Hematopoietic multipotent progenitor cell treated with erythropoietin and hydrocortisone succinate and interleukin-3 and kit ligand, for 15 days (in vitro differentiated cells): ENCODE results near the gene ARL2BP.
"Not testable (repeated sequence)": the region's sequence is repeated elsewhere in the genome, so short reads cannot be mapped to it uniquely, and the experiment has no call there.

Experiments
- DNase-seq: peaks from one replicate; pipeline ENCODE4 v3.0.0-alpha.2; 2015; ENCODE audit warnings: low spot score

Gene ARL2BP

DNA sequence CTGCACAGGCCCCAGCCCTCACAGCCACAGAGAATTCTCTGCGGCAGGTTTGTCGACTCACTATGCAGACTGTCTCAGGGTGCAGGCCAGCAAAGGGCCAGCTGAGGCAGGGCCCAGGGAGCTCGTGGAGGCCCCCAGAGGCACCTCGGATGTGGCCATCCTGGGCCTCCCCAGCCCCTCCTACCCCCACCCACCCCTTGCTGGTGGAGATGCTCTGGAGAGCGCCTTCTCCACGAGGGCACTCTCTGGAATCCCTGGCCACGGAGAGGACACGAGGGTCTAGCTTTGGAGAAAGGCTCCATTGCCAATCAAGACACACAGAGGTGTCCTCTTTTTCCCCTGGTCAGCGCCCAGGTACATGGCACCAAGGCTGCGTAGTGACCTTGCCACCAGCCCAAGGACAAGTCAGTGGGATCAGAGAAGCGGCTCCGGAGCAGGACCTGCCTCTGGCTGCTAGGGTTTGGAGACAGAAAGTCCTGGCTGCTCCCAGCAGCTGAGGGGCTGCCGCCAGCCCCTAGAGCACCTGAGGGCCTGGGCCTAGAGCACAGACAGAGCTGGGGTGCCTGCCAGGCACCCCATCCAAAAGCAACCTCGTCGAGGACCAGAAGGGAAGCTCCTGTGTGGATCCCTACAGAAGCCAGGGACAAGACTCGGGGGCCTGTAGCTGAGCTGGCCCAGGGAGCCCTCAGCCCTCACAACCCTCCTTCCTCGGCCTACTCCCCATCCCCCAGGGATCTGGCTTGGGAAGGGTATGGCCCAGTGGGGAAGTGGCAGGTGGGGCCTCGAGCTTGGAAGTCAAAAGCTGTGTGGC, 18.7 kb downstream of the ARL2BP start:
- DNase-seq: no peak

- no peak for DNase-seq
Measured at GRCh38 chr16:57264381-57264780, 19.3 kb downstream of the ARL2BP start.

DNA sequence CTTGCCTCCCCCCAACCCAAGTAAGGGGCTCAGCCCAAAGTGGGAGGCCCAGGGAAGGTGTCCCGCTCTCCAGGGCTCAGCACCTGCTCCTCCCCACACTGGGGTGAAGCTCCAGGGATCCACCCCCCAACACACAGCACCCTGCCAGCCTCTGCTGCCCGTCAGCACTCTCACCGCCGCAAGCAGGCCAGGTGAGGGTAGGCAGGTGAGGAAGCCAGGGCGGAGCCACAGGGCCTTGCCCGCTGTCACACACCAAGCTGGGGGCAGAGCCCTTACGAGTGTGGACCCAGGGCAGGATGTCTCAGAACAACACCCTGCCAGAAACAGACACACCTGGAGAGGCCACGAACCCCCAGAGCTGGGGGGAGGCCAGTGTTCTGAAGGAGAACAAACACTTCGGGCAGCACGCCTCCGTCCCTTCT, 19.9 kb downstream of the ARL2BP start:
- DNase-seq: no peak

- peak; percentile 61 for DNase-seq
Measured at GRCh38 chr16:57265850-57266530, 20.9 kb downstream of the ARL2BP start.

DNA sequence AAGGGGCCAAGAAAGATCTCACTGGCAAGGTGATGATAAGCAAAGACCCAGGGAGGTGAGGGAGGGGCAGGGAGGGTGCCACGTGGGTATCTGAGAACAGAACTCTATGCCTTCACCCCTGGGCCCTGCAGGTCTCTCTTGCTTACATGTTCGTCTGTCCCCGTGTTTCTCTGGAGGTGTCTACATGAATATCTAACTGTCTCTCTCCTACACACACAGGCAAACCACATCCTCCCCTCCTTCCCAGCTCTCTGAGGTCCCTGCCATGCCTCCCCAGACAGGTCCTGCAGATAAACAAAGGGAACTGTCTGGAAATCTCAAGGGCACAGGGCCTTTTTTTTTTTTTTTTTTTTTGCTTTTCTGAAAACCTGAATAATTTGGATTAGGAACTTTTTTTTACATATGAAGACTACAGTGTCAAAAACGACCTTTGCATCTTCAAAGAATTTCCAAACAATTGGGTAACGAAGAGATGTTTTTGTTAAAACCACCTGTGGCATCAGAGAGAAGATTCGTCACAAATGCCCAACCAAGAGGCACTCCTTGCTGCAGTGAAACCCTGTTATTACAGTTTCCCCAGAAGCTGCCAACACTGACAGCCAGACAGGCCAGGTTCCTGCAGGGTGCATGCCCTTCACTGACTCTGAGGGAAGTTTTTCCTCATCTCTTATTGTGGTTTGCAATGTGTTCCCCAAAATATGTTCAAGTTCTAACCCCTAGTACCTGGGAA, 21.6 kb downstream of the ARL2BP start:
- DNase-seq: peak; percentile 33

DNA sequence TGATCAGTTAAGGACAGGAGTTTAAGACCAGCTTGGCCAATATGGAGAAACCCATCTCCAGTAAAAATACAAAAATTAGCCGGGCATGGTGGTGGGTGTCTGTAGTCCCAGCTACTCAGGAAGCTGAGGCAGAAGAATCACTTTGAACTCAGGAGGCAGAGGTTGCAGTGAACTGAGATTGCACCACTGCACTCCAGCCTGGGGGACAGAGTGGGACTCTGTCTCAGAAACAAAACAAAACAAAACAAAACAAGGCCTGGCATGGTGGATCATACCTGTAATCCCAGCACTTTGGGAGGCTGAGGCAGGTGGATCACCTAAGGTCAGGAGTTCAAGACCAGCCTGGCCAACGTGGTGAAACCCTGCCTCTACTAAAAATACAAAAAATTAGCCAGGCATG, 22.3 kb downstream of the ARL2BP start:
- DNase-seq: not testable (repeated sequence)

- peak; percentile 87 for DNase-seq
Measured at GRCh38 chr16:57268804-57269800, 24.0 kb downstream of the ARL2BP start.

- no peak for DNase-seq
Measured at GRCh38 chr16:57270221-57271062, 25.4 kb downstream of the ARL2BP start.

DNA sequence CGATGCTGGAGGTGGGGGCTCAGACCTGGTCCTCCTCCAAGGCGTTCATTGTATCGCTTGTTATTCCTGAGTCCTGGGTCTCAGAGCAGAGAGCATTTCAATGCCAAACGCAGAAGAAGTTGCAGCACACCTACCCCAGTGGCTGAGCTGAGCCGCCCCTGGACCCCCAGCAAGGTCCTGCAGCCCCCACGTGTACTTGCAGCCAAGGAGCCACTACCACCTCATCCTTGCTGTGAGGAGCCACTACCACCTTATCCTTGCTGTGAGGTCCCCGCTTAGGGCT, 25.9 kb downstream of the ARL2BP start:
- DNase-seq: no peak

DNA sequence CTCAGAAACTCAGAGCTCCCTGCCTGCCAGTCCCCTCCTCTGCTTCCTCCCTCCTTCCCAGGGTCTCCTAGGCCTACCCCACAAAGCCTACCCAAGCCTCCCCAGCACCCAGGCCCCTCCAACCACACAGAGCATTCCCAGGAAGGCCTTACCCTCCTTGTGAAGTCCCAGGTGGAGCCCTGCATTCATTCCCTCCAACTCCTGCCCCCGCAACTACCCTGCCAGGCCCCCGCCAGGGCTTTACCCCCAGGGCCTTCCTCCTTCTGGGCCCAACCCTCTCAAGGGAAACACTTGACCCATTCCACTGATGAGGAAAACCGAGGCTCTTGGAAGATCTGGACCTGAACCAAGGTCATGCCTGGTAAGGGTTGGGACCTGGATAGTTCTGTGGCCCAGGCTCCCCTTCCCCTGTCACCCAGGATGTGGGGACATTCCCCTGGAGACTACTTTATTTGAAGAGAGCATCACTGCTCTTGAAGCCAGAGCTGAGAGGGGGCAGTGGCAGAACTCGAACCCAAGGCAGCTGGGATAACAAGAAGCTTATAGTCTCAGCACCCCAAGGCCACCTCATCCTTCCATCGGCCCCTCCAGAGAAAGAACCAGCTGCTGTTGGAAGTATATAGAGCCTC, 26.9 kb downstream of the ARL2BP start:
- no peak for DNase-seq

GRCh38 chr16:57273359-57273758, 28.3 kb downstream of the ARL2BP start:
- DNase-seq: no peak

GRCh38 chr16:57273826-57274225, 28.8 kb downstream of the ARL2BP start:
- DNase-seq: no peak

DNA sequence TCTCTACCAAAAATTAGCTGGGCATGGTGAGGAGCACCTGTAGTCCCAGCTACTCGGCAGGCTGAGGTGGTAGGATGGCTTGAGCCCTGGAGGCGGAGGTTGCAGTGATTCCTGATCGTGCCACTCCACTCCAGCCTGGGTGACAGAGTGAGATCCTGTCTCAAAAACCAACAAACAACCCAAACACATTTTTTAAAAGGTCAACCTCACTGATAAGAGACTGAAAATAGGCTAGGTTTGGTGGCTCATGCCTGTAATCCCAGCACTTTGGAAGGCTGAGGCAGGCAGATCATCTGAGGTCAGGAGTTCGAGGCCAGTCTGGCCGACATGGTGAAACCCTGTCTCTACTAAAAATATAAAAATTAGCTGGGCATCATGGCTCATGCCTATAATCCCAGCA, 30.9 kb downstream of the ARL2BP start:
- not testable (repeated sequence) for DNase-seq

GRCh38 chr16:57276596-57276995, 31.5 kb downstream of the ARL2BP start:
- DNase-seq: no peak

DNA sequence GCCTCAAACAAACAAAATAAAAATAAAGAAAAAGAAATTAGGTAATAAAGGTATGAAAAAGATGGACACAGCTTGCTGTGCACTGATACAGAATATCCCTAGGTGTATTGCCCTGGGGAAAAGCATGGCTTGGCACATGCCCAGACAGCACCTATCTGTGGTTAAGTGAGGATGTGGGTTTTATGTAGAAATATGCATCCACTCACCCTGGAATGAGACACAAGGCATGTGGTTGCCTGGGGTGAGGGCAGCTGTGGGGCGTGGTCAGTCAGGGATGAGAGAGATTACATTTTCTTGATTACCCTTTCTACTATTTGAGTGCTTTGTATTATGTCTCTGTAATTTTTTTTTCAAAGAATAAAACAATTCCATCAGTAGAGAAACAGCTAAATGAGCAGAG, 32.5 kb downstream of the ARL2BP start:
- DNase-seq: no peak

DNA sequence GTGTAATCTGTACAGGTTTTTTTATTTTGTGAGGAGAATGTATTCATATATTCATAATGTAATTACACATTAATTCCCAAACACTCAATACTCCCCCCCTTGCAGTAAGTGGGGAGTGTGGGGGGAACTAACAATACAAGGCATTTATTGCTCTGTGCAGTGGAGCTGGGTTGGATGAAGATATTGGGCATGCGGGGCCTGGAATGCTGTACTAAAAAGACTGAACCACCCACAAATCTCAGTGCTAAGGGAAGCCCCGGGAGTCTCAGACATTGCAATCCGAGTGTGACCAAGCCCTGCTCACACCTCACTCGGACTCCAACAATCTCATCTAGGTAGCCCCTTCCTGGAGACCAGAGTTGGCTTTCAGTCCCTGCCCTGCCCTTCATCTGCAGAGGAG, 33.4 kb downstream of the ARL2BP start:
- DNase-seq: no peak

DNA sequence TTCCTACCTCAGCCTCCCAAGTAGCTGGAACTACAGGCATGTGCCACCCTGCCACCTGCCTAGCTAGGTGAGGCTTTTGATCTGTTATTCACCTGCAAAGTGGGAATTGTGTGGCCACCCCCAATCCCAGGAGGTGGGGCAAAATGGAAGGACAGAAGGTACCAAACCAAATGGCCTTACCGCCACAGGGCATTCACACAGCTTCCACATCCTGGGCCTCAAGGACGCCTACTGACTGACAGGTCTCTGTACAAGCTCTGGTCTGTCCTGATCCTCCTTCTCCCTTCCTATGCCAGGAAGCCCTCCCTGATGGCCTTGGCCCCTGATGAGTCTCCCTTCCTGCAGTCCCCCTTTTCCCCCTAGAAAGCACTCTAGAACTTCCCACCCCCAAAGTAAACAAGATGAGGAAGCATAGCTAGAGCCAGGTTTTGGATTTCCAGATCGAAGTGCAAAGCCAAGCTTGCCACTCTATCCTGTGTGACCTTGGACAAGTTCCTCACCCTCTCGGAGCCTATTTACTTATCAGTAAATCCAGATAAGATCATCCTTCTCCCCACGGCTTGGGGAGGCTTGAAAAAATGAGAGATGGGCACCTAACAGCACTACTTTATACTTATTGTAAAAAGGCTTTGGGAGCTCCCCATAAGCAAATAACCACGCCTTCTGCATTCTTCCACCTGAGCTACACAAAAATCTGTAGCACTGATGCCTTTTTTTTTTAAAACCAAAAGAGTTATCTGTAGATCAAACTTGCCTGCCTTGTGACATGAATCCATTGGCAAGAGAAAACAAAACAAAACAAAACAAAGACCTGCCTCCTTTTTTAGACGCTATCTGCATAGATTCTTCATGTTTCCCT, 35.0 kb downstream of the ARL2BP start:
- DNase-seq: no peak

- DNase-seq: no peak
Measured at GRCh38 chr16:57281791-57282190, 36.7 kb downstream of the ARL2BP start.

DNA sequence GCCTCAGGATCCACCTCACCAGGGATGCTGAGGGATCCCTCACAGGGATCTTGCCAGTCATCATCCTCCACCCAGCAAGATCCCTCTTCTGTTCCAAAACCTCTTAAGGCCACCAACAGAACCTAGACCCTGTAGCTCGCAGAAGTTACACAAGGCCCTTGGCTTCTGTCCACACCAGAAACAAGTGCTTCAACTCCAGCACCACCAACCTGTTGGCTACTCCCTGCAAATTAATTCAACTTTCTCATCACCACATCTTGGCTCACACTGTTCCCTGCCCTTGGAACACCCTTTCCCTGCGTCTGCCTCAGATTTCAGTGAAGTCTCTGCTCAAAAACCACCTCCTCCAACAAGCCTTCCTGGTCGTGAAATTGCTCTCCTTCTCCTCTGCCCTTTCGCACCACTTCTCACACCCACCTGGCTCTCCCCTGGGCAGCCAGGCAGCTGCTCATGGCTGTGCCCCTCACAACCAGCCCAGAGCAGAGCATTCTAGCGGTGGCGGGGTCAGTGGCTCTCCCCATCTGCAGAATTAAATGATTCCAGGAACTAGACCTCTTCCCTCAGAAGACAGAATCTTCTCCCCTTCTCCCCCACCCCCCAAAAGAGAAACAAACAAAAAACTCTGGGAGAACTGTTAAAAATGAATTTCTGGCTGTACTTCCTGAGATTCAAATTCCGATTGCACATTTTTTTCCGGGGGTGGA, 37.6 kb downstream of the ARL2BP start:
- no peak for DNase-seq
